GM12892 (cell line): ENCODE measurements around the gene CELA3A.
"Not testable (repeated sequence)": the region's sequence is repeated elsewhere in the genome, so short reads cannot be mapped to it uniquely, and the experiment has no call there.

ENCODE experiments used
- POLR2A ChIP-seq: IDR thresholded peaks from 2 replicates; pipeline ENCODE4 v1.6.1; 2011; ENCODE audit warnings: low read depth, low read length, control low read depth
- POLR2AphosphoS5 ChIP-seq: IDR thresholded peaks from 2 replicates; pipeline ENCODE4 v1.6.1; 2011; ENCODE audit warnings: low read depth, low read length, control low read depth
- TAF1 ChIP-seq: IDR thresholded peaks from 2 replicates; pipeline ENCODE4 v1.6.1; 2011; ENCODE audit warnings: low read depth, mild to moderate bottlenecking, control low read depth, low read length, borderline replicate concordance

DNA sequence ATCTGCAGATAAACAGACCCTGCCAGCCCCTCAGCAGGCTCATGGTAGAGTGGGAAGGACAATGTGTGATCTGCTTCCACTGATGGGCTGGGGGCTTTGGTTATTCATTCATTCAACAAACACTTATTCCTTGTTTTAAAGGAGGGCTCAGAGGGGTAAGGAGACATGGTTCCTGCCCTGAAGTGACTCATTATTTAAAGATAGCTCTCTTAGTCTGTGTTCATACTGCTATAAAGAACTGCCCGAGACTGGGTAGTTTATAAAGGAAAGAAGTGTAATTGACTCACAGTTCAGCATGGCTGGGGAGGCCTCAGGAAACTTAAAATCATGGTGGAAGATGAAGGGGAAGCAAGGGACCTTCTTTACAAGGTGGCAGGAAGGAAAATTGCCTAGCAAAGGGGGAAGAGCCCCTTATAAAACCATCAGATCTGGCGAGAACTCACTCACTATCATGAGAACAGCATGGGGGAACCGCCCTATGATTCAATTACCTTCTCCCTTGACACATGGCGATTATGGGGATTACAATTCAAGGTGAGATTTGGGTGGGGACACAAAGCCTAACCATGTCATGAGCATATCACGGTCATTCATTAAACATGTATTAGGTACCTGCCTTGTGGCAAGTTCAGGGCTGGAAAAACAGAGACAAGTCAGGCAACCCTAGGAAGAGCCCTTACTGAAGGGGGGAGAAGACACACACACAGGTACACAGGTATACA is 11.6 kb upstream of the CELA3A start:
- not testable (repeated sequence) for TF ChIP-seq POLR2A, POLR2AphosphoS5, TAF1
